SK-N-SH (cell line): ENCODE results near the gene KRT36. TPM values are rescaled to one million over a fixed set of nuclear protein-coding genes. Genes with fewer than 3 reads are reported as not detected.
A peak's percentile ranks its signal among the peaks of the same experiment; 100 is the strongest.

Experiments
- CTCF ChIA-PET: fragments of 300-600, 350-600 bp; formaldehyde crosslinking; extraction: SDS; loops from one replicate; lab custom pipeline; 2021; lab: Yijun Ruan, JAX
- POLR2A ChIA-PET: fragments of 350-600 bp; sonication (Branson Sonifier 250); formaldehyde crosslinking; extraction: SDS; loops from one replicate; lab custom pipeline; 2020; ENCODE audit warnings: antibody characterized with exemption, inconsistent platforms; lab: Yijun Ruan, JAX
- DNase-seq: peaks from one replicate; pipeline ENCODE4 v3.0.0; 2012
- H2AFZ ChIP-seq: fragments of 200-600 bp; sonication (generic); 2 replicates; pipeline ENCODE4 v1.8.1; 2016; ENCODE audit warnings: antibody characterized with exemption, mild to moderate bottlenecking, low read depth
- H3F3A ChIP-seq: fragments of 200-600 bp; sonication (generic); replicated peaks from 2 replicates; pipeline ENCODE3; 2016; ENCODE audit warnings: antibody characterized with exemption, mild to moderate bottlenecking; ENCODE audit not compliant: insufficient read depth
- H3K27ac ChIP-seq, 2 experiments: fragments of 200-500 bp in 1 of 2; fragments of 200-600 bp in 1 of 2; sonication (Bioruptor generic) in 1 of 2; sonication (generic), shearing (Covaris generic) in 1 of 2; 2 replicates each; pipeline versions ENCODE4 v1.5.1 to v1.6.1; 2014 to 2016; ENCODE audit warnings: low read depth in 2 of 2, inconsistent platforms in 1 of 2, low read length in 1 of 2, mild to moderate bottlenecking in 1 of 2, mixed read lengths in 1 of 2
- H3K27me3 ChIP-seq: fragments of 200-600 bp; sonication (generic), shearing (Covaris generic); 2 replicates; pipeline ENCODE4 v1.6.1; 2016; ENCODE audit warnings: mixed run types; ENCODE audit not compliant: insufficient read depth
- H3K36me3 ChIP-seq, 2 experiments: fragments of 200-500 bp in 1 of 2; fragments of 200-600 bp in 1 of 2; sonication (Bioruptor generic) in 1 of 2; sonication (generic) in 1 of 2; replicated peaks in 1 of 2; 2 replicates each; pipeline versions ENCODE3 to v1.5.1; 2014 to 2016; ENCODE audit warnings: low read length in 1 of 2, mild to moderate bottlenecking in 1 of 2; ENCODE audit not compliant: insufficient read depth in 2 of 2, control insufficient read depth in 1 of 2
- H3K4me1 ChIP-seq, 2 experiments: fragments of 200-500 bp in 1 of 2; fragments of 200-600 bp in 1 of 2; sonication (Bioruptor generic) in 1 of 2; sonication (generic), shearing (Covaris generic) in 1 of 2; 2 replicates each; pipeline versions ENCODE4 v1.5.1 to v1.6.1; 2014 to 2016; ENCODE audit warnings: low read depth in 1 of 2, low read length in 1 of 2, mixed run types in 1 of 2; ENCODE audit not compliant: insufficient read depth in 2 of 2, control insufficient read depth in 1 of 2
- H3K4me2 ChIP-seq: fragments of 200-600 bp; sonication (generic), shearing (Covaris generic); 2 replicates; pipeline ENCODE4 v1.6.1; 2017; ENCODE audit warnings: mixed run types
- H3K4me3 ChIP-seq, 2 experiments: fragments of 200-500 bp in 1 of 2; fragments of 200-600 bp in 1 of 2; sonication (Bioruptor generic) in 1 of 2; sonication (generic), shearing (Covaris generic) in 1 of 2; 2 replicates each; pipeline versions ENCODE4 v1.5.1 to v1.8.1; 2014 to 2016; ENCODE audit warnings: low read depth in 2 of 2, inconsistent platforms in 1 of 2, low read length in 1 of 2, mild to moderate bottlenecking in 1 of 2, mixed read lengths in 1 of 2, moderate library complexity in 1 of 2
- H3K79me2 ChIP-seq: fragments of 200-600 bp; sonication (generic); 2 replicates; pipeline ENCODE4 v1.8.1; 2017; ENCODE audit warnings: mild to moderate bottlenecking; ENCODE audit not compliant: insufficient read depth
- H3K9ac ChIP-seq: fragments of 200-600 bp; sonication (generic); 2 replicates; pipeline ENCODE4 v1.6.1; 2017; ENCODE audit warnings: mixed run types
- H3K9me2 ChIP-seq: fragments of 200-600 bp; sonication (generic); 2 replicates; pipeline ENCODE4 v1.6.1; 2017; ENCODE audit warnings: mixed run types
- H3K9me3 ChIP-seq: fragments of 200-600 bp; sonication (generic); 2 replicates; pipeline ENCODE4 v1.6.1; 2017; ENCODE audit warnings: mixed run types, mild to moderate bottlenecking, moderate library complexity
- H4K20me1 ChIP-seq: fragments of 200-600 bp; sonication (generic); 2 replicates; pipeline ENCODE4 v1.6.1; 2017; ENCODE audit warnings: mild to moderate bottlenecking, mixed run types; ENCODE audit not compliant: insufficient read depth
- EP300 ChIP-seq, 2 experiments: IDR thresholded peaks; 2 replicates each; pipeline versions ENCODE4 v1.4.0 to v1.6.1; 2012; ENCODE audit warnings: borderline replicate concordance in 1 of 2, low read depth in 1 of 2, low read length in 1 of 2
- FOSL2 ChIP-seq: IDR thresholded peaks from 2 replicates; pipeline ENCODE4 v1.4.0; 2012; ENCODE audit warnings: low read depth, mild to moderate bottlenecking, moderate library complexity, borderline replicate concordance
- FOXJ3 ChIP-seq: sonication (generic); formaldehyde crosslinking; IDR thresholded peaks from 2 replicates; pipeline ENCODE4 v1.5.1; 2020; ENCODE audit warnings: mild to moderate bottlenecking, missing genetic modification reagents
- FOXM1 ChIP-seq: IDR thresholded peaks from 2 replicates; pipeline ENCODE4 v1.4.0; 2012; ENCODE audit warnings: low read depth, mild to moderate bottlenecking
- GATA2 ChIP-seq: sonication (generic); formaldehyde crosslinking; IDR thresholded peaks from 2 replicates; pipeline ENCODE4 v1.5.0; 2020; ENCODE audit warnings: mild to moderate bottlenecking, missing genetic modification reagents
- NFIC ChIP-seq: IDR thresholded peaks from 2 replicates; pipeline ENCODE4 v1.4.0; 2012; ENCODE audit warnings: borderline replicate concordance
- NRF1 ChIP-seq: IDR thresholded peaks from 2 replicates; pipeline ENCODE4 v1.6.1; 2012; ENCODE audit warnings: low read depth, mild to moderate bottlenecking, low read length
- RFX5 ChIP-seq: IDR thresholded peaks from 2 replicates; pipeline ENCODE4 v1.6.1; 2012; ENCODE audit warnings: mild to moderate bottlenecking, improper control_type of control experiment, low read length
- TAF1 ChIP-seq: IDR thresholded peaks from 2 replicates; pipeline ENCODE4 v1.6.1; 2012; ENCODE audit warnings: low read depth, mild to moderate bottlenecking, low read length, moderate library complexity, borderline replicate concordance
- TCF12 ChIP-seq: IDR thresholded peaks from 2 replicates; pipeline ENCODE4 v1.4.0; 2012
- WGBS: methylation state at CpG from one replicate; pipeline ENCODE4 v1.1.6; 2017; ENCODE audit warnings: low lambda C conversion rate; 5-methylcytosine and 5-hydroxymethylcytosine counted together
- polyA plus RNA-seq, 3 experiments: library from polyadenylated mRNA; depleted of rRNA; stranded (reverse); fragments of >200 nt; gene quantifications; 2 replicates each; pipeline ENCODE4 v1.2.3, GENCODE V29; 2012
- TF ChIP-seq, protein P1 (sequence below): IDR thresholded peaks from 2 replicates; pipeline ENCODE4 v1.6.1; 2012; ENCODE audit warnings: mild to moderate bottlenecking, low read depth, low read length, moderate library complexity
- TF ChIP-seq, protein P2 (sequence below): IDR thresholded peaks from 2 replicates; pipeline ENCODE4 v1.4.0; 2012; ENCODE audit warnings: low read depth
- TF ChIP-seq, protein P3 (sequence below): IDR thresholded peaks from 2 replicates; pipeline ENCODE4 v1.4.0; 2012; ENCODE audit warnings: low read depth, borderline replicate concordance
- TF ChIP-seq, protein P4 (sequence below): IDR thresholded peaks from 2 replicates; pipeline ENCODE4 v1.4.0; 2012; ENCODE audit warnings: low read depth, borderline replicate concordance

KRT36 gene
- polyA plus RNA-seq, 1 of the 3 experiments (the other 2 are of a cell fraction), result not detected

DNA sequence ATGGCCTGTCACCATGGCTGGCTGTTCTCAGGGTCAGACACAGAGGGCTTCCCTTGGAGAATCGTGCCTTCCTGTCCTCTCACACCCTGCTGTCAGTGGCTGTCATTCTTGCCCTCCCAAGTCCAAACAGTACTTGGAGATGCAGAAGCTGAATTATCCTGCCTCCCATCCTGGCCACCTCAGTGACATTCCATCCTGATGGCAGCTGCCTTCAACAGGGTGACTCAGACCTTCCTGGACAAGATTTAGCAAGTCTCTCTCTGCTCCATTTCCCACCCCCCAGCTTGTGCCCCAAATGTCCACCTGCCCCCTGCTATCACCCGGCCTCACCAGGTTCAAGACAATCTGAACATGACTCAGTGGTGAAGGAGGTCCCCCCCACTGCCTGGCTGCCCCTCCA, 4.8 kb upstream of the KRT36 start (continued):
- TF ChIP-seq FOSL2 (no peak), TCF12 (no peak), NFIC (no peak), EP300 (IDR thresholded peaks at IDR 0.05; ENCODE audit: borderline replicate concordance in 1 of 2, low read depth in 1 of 2, low read length in 1 of 2) (no peak), NRF1 (no peak)
- TF ChIP-seq, protein P1, sequence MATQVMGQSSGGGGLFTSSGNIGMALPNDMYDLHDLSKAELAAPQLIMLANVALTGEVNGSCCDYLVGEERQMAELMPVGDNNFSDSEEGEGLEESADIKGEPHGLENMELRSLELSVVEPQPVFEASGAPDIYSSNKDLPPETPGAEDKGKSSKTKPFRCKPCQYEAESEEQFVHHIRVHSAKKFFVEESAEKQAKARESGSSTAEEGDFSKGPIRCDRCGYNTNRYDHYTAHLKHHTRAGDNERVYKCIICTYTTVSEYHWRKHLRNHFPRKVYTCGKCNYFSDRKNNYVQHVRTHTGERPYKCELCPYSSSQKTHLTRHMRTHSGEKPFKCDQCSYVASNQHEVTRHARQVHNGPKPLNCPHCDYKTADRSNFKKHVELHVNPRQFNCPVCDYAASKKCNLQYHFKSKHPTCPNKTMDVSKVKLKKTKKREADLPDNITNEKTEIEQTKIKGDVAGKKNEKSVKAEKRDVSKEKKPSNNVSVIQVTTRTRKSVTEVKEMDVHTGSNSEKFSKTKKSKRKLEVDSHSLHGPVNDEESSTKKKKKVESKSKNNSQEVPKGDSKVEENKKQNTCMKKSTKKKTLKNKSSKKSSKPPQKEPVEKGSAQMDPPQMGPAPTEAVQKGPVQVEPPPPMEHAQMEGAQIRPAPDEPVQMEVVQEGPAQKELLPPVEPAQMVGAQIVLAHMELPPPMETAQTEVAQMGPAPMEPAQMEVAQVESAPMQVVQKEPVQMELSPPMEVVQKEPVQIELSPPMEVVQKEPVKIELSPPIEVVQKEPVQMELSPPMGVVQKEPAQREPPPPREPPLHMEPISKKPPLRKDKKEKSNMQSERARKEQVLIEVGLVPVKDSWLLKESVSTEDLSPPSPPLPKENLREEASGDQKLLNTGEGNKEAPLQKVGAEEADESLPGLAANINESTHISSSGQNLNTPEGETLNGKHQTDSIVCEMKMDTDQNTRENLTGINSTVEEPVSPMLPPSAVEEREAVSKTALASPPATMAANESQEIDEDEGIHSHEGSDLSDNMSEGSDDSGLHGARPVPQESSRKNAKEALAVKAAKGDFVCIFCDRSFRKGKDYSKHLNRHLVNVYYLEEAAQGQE, result no peak

DNA sequence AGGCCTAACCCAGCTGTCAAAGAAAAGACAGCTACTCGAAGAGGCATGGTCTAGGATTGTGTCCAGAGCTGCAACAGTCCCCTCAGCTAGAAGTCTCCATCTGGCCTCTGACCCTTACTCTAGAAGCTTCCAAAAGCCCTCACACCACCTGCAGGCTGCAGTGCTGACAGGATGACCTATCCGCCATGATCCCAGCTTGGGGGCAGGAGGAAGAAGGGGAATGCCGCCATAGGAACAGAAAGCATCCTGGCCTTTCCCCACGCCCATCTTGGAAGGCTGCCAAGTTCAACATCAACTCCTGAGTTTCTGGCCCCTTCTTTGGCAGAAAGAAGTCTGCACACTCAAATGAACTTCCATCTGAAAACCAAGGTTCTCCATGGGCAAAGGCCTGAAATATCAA, 3.1 kb upstream of the KRT36 start:
- peak overlapping the region; percentile 19; the same call in 1 of the 2 replicates for H3K4me2 ChIP-seq
- no peaks in the 10 kb centered on the region for H3F3A ChIP-seq
- peak; percentile 50 for DNase-seq
- no peaks in the 10 kb centered on the region for H4K20me1 ChIP-seq
- H3K4me1 ChIP-seq, result peaks cover 5 to 14% of the 10 kb centered on the region in 2 experiments; a peak in 2 of 4 replicates
- WGBS, result 62% methylated on average over 3 of the region's 4 CpGs
- CTCF ChIA-PET, result interaction anchor here (0.9 to 8.5 kb wide), 2 partner anchors 8 to 57 kb away, joined by 3 to 67 read pairs; no protein-coding TSS in a partner anchor
- no peaks in the 10 kb centered on the region for H3K9me3 ChIP-seq
- H3K27ac ChIP-seq, result no peak overlapping the region
- no peaks in the 10 kb centered on the region for H3K36me3 ChIP-seq
- TF ChIP-seq TAF1, result no peak
- peak; percentile 57; the same call in 1 of the 2 replicates for TF ChIP-seq NFIC
- H3K79me2 ChIP-seq, result no peaks in the 10 kb centered on the region
- no peaks in the 10 kb centered on the region for H3K9me2 ChIP-seq
- no peak overlapping the region for H3K9ac ChIP-seq
- no peak overlapping the region for H2AFZ ChIP-seq
- POLR2A ChIA-PET, result no interaction called here
- H3K27me3 ChIP-seq, result no peaks in the 10 kb centered on the region
- H3K4me3 ChIP-seq, result no peak overlapping the region

DNA sequence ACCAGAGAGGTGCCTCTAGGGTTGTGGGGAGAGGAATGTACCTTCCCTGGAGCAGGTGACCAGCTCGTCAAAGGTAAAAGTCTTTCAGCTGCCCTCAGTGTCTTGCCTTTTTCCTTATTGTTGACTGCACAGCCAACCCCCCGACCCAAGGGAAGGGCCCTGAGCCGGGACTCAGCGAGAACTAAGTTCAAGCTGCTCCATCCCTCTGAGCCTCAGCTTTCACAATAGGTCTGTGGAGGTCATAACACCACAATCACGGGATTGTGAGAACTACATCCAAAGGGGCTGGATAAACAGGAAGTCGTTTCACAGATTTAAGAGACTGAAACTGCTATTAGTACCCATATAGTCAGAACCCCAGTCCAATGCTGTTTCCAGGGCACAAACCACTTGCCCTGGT, 2.6 kb upstream of the KRT36 start:
- Histone ChIP-seq H3K9me3 (no peaks in the 10 kb centered on the region), H3F3A (no peaks in the 10 kb centered on the region), H3K27me3 (no peaks in the 10 kb centered on the region), H3K4me1 (peaks cover 5 to 14% of the 10 kb centered on the region in 2 experiments; a peak in 2 of 4 replicates), H3K4me3 (no peak overlapping the region), H2AFZ (no peak overlapping the region), H3K27ac (no peak overlapping the region), H4K20me1 (no peaks in the 10 kb centered on the region), H3K9me2 (no peaks in the 10 kb centered on the region), H3K4me2 (no peak overlapping the region), H3K9ac (no peak overlapping the region), H3K79me2 (no peaks in the 10 kb centered on the region), H3K36me3 (no peaks in the 10 kb centered on the region)
- DNase-seq, result no peak
- 91% methylated on average over 5 of the region's 6 CpGs for WGBS
- ChIA-PET POLR2A (no interaction called here), CTCF (interaction anchor here (8.5 kb wide), 1 partner anchor 57 kb away, joined by 67 read pairs; no protein-coding TSS in a partner anchor)
- no peak for TF ChIP-seq FOXM1
- TF ChIP-seq TAF1, result no peak
- TF ChIP-seq, protein P2, sequence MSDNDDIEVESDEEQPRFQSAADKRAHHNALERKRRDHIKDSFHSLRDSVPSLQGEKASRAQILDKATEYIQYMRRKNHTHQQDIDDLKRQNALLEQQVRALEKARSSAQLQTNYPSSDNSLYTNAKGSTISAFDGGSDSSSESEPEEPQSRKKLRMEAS, result no peak
- TF ChIP-seq, protein P3, sequence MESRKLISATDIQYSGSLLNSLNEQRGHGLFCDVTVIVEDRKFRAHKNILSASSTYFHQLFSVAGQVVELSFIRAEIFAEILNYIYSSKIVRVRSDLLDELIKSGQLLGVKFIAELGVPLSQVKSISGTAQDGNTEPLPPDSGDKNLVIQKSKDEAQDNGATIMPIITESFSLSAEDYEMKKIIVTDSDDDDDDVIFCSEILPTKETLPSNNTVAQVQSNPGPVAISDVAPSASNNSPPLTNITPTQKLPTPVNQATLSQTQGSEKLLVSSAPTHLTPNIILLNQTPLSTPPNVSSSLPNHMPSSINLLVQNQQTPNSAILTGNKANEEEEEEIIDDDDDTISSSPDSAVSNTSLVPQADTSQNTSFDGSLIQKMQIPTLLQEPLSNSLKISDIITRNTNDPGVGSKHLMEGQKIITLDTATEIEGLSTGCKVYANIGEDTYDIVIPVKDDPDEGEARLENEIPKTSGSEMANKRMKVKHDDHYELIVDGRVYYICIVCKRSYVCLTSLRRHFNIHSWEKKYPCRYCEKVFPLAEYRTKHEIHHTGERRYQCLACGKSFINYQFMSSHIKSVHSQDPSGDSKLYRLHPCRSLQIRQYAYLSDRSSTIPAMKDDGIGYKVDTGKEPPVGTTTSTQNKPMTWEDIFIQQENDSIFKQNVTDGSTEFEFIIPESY, result no peak
- no peak for TF ChIP-seq FOSL2
- TF ChIP-seq GATA2, result no peak
- TF ChIP-seq, protein P4, sequence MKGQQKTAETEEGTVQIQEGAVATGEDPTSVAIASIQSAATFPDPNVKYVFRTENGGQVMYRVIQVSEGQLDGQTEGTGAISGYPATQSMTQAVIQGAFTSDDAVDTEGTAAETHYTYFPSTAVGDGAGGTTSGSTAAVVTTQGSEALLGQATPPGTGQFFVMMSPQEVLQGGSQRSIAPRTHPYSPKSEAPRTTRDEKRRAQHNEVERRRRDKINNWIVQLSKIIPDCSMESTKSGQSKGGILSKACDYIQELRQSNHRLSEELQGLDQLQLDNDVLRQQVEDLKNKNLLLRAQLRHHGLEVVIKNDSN, result no peak
- no peak for TF ChIP-seq NFIC
- TF ChIP-seq, protein P1, result no peak
- no peak for TF ChIP-seq RFX5
- no peak for TF ChIP-seq NRF1
- TF ChIP-seq FOXJ3 (CRISPR knock-in tag), result no peak
